Kidney glomerular epithelial cell (primary cell): ENCODE measurements around the gene LRRTM4.
"Not testable (repeated sequence)": the region's sequence is repeated elsewhere in the genome, so short reads cannot be mapped to it uniquely, and the experiment has no call there.

Source experiments
- DNase-seq: peaks from one replicate; lab custom pipeline; 2025; lab: John Stamatoyannopoulos, UW

Gene LRRTM4

GRCh38 chr2:76737607-76738006 lies 784.6 kb downstream of the LRRTM4 start:
- DNase-seq, result no peak

- DNase-seq, result no peak
These were observed 788.4 kb downstream of the LRRTM4 start for GRCh38 chr2:76733736-76734135.

DNA sequence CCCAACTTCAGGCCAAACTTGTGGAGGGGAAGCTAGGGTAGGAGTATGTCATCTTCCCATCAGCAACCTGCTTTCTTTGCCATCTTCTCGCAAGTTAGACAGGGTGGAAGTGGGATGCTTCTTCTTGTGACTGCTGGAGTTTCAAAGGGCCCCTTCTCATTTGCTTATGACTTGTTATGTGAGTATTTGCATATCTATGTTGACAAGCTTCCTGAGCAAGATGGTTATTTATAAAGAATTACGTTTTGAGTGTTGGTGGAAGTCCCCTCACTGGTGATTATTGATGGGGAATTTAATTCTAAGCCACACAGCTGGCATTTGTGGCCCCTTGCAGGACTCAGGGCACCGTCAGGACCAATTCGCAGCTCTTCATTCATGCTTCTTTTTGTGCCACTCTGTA lies 791.0 kb downstream of the LRRTM4 start:
- no peak for DNase-seq

DNA sequence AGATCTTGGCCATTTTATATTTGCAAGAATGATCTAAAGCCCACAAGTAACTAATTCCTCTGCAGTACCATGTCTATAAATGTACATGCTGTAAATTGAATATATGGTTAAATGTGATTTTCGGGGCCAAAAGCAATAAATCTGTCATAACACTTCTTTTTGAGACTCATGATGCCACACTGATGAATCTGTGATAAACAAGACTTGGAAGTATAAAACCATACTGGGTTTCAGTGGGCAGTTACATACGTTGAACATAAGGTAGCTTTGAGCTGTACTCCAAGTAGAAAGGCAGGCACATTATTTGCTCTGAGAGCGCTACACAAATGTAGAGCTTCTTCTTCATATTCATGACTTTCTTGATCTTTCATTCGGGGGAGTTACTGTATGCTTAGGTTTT lies 792.2 kb downstream of the LRRTM4 start:
- no peak for DNase-seq

- no peak for DNase-seq
These were observed 801.0 kb downstream of the LRRTM4 start for GRCh38 chr2:76721226-76721625.

DNA sequence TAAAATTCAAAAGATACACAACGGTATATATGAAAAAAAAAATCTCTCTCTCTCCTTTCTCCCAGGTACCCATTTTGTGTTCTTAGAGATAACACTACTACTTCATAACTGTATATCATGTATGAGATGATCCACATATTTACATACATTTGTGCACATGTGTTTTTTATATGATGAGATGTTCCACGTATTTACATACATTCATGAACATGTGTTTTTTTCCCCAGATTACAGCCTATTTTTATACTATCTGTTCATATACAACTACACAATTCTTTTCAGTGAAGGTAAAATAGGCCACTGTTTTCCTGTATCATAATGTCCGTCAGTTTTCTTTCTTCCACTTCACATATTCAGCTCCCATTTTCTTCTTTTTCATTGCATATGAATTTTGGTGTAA lies 808.9 kb downstream of the LRRTM4 start:
- DNase-seq, result no peak

- DNase-seq, result no peak
These were observed 810.7 kb downstream of the LRRTM4 start for GRCh38 chr2:76711490-76711889.

DNA sequence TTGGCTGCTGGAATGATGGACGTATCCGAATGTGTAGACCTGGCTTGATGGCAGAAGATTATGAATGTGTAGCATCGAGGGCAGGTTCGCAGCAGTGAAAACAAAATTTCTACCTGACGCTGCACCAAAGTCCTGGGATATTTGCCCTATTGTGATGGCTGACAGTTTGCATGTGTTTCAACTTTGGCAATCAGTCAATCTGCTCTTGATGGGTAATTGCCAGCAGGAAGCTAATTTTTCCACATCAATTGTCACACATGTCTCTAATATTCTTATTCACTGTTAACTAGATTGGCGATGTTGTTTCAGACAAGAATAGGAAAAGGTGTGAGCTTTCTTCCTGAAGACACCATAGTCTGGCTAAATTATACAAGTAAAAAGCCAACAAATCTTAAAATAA lies 821.3 kb downstream of the LRRTM4 start:
- DNase-seq, result no peak

- DNase-seq, result not testable (repeated sequence)
These were observed 824.0 kb downstream of the LRRTM4 start for GRCh38 chr2:76697998-76698713.
